ENCODE results near the gene TDRD3.
"Not testable (repeated sequence)": the region's sequence is repeated elsewhere in the genome, so short reads cannot be mapped to it uniquely, and the experiment has no call there.

TDRD3 gene

DNA sequence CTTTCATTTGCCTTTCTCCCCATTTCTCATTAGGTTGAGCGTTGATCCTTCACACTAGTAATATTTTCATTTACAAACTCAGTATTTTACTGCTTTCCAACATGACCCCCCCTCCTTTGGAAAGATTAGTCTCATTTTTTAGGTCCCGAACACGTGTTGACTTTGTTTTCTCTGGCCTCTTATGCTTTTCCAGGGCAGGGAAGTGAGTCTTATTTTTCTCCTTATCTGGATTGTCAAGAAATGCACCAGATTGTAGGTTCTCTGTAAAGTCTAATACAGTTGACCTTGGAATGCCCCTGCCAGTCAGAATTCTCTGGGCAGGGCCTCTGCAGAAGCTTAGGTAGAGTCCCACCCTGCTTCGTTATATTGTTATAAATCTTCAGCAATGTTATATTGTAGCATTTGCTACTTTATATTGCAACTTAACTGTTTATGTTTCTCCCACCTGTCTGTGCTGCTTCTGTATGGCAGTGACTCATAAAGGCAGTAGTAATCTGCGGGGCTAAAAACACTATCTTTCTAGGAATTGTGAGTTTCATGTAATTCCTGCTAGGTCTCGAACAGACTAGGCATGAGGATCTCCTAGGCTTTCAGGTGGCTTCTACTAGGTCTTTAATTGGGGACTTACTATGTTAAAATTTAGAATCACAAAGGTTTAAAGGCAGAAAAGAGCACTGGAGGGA lies 2.0 kb downstream of the TDRD3 start:
- DNase-seq = no peak

DNA sequence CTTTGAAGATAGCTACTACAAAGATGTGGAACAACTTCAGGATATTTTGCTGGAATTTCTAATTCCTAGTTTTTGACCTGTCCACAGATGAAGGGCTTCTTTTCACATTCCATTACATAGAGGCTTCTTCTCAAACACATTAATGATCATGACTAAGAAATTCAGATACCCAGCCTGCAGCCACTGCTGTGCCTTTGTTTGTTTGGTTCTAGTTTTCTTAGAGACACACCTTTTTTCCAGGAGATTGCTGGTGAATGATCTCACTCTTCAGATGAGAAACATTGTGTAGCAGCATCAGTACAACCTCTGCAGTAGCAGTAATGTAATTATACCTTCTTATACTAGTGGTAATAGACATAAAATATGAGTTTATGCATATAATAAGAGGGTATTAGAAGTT lies 5.0 kb downstream of the TDRD3 start:
- DNase-seq = no peak

DNA sequence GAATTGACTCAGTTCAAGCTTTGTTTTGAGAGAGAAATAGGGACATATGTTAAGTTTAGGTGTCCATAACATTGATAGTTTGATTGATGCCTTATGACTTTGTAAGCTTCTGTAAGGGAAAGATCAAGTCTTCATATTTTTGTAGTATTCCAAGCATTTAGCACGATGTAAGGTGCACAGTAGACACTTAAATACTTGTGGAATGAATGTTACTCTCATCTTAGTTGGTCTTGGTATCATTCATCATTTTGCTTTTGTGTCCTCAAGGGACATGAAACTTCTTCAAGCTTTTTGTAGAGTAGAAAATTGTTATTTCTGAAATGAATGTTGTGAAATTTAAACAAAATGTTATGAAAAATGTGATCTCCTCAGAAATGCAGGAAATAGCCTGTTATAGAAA lies 10.1 kb downstream of the TDRD3 start:
- DNase-seq = no peak

DNA sequence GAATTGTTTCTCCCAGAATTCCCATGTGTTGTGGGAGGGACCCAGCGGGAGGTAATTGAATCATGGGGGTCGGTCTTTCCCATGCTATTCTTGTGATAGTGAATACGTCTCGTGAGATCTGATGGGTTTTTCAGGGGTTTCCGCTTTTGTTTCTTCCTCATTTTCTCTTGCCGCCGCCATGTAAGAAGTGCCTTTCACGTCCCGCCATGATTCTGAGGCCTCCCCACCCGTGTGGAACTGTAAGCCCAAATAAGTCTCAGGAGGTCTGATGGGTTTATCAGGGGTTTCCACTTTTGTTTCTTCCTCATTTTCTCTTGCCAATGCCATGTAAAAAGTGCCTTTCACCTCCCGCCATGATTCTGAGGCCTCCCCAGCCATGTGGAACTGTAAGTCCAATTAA lies 10.8 kb downstream of the TDRD3 start:
- not testable (repeated sequence) for DNase-seq

DNA sequence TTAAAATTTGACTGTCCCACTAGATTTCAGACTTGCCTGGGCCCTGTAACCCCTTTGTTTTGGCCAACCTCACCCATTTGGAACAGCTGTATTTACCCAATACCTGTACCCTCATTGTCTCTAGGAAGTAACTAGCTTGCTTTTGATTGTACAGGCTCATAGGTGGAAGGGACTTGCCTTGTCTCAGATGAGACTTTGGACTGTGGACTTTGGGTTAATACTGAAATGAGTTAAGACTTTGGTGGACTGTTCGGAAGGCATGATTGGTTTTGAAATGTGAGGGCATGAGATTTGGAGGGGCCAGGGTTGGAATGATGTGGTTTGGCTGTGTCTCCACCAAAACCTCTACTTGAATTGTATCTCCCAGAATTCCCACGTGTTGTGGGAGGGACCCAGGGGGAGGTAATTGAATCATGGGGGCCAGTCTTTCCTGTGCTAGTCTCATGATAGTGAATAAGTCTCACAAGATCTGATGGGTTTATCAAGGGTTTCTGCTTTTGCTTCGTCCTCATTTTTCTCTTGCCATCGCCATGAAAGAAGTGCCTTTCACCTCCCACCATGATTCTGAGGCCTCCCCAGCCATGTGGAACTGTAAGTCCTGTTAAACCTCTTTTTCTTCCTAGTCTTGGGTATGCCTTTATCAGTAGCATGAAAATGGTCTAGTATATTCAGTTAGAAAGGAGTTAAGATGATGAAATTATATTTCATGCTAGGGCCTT lies 12.7 kb downstream of the TDRD3 start:
- not testable (repeated sequence) for DNase-seq

DNA sequence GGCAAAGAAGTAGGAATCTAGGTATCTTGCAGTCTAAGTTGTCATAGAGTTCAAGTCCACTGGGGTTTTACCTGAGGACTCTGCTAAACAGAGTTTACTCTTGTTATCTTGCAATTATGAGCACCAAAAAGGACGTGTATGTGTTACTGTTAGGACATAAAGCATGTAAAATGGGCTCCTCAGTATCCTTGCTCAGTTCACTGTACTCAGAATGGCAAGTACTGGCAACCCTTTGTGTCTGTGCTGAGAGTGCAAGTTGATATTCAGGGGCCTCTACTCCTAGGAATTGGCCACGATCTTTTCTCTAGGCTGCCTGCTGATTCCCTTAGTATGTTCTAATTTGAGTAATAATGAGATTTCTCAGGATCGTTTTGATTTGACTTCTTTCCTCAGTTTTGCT lies 13.3 kb downstream of the TDRD3 start:
- DNase-seq = no peak

DNA sequence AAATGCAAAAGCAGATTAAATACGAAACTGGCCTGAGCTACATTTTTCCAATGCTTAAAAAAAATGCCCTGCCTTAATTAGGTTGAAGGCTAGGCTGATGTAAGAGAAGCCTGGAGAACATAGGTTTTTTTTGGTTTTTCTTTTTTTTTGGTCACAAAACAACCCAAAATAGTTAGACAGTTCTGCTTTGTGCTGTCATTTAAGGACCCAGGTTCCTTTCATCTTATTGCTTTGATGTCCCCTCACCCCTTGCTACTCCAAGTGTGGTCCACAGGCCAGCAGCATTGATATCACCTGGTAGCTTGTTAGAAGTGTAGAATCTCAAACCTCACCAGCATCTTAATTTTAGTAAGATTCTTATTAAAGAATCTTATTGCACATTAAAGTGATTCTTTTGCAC lies 14.4 kb downstream of the TDRD3 start:
- DNase-seq = no peak

DNA sequence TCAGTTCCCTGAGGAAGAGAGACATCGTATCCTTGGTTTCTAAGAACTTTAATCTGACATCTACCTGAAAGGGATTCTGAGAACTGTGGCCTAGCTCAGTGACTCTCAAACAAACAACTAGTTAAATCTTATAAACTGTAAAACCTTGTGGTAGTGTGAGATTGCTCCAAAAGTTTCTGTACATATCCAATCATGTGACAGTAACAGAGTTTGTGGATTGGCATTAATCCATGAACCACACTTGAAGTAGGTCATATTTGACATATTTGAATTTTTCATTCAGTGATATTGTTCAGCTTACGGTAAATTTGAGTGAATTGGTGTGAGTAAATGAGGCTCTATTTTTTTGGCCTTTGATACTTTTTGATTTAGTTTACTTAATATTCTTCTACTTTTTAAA lies 15.0 kb downstream of the TDRD3 start:
- DNase-seq = no peak

DNA sequence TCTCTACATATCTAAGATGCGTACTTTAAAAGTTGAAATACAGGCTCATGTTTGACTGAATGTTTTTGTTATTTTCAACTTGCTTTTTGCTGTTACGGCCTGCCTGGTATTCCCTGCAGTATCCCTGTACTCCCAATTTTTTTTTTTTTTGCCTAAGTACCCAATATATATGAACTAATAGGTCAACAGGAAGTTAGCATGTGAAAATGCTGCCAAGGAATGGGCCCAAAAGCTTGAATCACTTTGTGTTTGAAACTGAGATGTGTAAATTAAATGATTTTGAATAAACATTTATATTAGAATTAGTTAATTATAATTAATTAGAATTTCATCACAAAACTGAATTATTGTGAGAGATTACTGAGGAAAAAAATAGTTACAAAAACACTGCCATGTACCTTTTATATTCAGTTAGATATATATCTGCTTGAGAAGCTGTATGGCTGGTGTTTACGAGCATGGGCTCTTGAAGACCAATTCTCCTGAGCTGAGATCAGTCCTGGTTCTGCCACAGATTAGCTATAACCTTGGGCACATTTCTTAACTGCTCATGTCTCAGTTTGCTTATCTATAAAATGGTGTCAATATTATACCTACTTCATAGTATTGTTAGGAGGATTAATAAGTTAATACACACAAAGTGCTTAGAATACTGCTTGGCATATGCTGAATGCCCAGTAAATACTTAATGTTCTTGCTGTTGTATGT lies 16.0 kb downstream of the TDRD3 start:
- DNase-seq = no peak

DNA sequence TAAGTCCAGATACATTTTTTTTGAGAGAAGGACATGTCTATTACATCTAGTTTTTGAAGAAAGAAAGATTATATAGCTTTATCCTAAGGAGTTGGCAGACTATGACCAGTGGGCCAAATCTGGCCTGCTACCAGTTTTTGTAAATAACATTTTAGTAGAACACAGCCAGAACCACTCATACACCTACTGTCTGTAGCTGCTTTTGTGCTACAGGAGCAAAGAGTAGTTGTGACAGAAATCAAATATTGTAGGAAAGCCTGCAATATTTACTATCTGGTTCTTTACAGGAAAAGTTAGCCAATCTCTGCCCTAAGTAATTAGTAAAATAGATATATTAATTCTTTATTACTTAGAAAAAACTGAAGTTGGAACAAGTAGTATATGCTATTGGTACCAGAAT lies 17.2 kb downstream of the TDRD3 start:
- no peak for DNase-seq

DNA sequence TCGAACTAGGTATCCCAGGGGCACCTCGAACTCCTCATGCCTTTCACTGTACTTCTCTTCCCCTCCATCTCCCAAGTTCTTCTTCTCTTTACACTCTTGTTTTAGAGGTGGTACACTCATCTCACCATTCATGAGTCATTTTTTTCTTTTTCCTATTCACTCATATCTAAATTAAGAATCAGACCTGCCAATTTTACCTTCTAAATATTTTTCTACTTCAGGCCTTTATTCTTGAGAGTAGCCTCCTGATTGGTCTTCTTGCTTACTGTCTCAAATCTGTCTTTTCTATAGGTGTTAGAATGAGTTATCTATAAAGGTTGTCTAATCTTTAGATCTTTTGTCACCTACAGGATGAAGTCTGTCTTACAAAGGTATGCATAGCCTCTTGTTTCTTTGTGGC lies 20.7 kb downstream of the TDRD3 start:
- DNase-seq = no peak

DNA sequence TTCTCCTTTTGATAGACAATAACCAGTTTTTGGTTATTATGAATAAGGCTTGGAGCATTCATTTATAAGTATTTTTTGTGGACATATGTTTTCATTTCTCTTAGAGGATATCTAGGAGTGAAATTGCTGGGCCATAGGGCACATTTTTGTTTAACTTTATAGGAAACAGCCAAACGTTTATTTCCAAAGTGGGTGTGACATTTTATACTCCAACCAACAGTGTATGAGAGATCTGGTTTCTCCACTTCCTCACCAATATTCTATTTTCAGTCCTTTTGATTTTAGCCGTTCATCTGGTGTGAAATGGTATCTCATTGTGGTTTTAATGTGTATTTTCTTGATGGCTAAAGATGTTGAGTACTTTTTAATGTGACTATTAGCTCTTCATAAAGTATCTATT lies 21.9 kb downstream of the TDRD3 start:
- no peak for DNase-seq

DNA sequence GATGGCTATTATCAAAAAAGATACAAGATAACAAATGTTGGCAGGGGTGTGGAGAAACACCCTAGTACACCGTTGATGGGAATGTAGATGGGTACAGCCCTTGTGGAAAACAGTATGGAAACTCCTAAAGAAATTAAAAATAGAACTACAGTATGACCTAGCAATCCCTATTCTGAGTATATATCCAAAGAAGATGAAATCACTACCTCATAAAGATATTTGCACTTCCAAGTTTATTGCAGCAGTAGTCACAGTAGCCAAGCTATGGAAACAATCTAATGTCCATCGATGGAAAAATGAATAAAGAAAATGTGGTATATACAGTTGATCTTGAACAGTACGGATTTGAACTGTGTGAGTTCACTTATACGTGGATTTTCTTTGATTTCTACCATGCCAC lies 28.3 kb downstream of the TDRD3 start:
- DNase-seq = no peak

DNA sequence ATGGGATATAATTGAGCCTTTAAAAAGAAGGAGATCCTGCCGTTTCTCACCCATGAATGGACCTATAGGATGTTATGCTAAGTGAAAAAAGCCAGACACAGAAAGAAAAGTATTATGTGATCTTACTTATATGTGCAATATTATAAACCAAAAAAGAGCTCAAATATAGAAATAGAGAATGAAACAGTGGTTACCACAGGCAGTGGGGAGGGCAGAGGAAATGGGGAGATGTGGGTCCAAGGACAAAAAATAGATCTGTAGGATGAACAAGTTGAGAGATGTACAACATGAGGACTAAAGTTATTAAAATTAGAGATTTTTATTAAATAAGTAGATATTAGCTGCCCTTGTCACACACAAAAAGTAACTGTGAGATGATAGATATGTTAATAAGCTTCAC lies 29.1 kb downstream of the TDRD3 start:
- no peak for DNase-seq

DNA sequence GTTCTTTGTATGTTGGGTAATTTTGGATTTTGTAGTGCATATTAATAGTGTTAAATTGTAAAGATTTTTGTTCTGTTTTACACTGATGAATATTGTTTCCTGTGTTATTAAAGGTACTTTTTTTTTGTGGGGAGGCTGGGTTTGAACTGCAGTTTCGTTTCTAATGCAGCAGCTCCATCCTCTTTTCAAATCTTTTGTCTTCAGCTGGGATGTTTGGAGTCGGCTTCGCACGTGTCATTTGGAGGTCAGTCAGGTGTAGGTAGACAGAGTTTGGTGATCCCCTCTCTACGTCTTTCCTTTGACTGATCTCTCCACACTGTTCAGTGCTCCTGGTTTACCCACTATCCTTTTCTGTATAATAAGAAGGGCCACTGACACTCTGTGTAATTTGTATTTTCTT lies 30.3 kb downstream of the TDRD3 start:
- no peak for DNase-seq

DNA sequence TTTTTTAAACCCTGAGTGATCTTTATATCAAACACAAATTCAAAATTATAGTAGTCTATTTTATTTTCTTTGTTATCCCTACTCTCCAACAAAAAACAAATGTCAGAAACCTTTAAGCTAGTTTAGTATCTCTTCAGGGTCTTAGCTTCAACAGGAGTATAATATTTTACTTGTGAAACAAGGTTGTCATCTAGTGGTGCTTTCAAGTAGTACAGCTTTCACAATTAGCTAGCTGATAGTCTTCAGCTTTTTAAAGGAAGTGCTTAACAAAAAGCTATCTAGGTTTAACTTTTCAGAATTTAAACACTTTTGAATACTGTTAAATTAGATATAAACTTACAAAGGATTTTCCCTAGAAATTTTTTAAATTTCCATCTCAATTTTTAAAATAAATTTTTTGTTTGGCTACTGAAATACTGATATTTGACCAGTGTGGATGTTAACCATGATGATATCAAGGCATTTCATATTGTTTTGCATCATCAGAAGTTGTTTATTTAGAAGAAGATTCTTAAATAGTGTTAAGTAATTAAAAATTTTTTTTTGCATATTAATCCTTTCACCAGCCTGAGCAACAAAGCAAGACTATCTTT lies 34.2 kb downstream of the TDRD3 start:
- DNase-seq = no peak

DNA sequence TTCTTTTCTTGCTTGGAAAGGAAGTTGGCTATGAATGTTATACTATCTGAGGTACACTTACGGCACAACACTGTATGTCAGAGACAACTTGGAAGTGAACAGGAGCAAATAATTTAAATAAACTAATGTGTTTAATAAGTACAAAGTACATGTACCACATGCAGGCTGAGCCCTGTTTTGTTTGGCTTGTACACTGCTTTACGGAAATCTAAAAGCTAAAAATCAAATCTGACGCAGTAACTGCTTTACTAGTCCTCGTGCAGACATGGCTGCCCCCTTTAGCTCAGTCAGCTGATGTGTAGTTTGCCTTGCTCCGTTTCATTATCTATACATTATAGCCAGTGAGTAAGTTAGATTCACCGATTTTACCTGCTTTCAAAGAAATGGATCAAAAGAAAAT lies 36.5 kb downstream of the TDRD3 start:
- no peak for DNase-seq

DNA sequence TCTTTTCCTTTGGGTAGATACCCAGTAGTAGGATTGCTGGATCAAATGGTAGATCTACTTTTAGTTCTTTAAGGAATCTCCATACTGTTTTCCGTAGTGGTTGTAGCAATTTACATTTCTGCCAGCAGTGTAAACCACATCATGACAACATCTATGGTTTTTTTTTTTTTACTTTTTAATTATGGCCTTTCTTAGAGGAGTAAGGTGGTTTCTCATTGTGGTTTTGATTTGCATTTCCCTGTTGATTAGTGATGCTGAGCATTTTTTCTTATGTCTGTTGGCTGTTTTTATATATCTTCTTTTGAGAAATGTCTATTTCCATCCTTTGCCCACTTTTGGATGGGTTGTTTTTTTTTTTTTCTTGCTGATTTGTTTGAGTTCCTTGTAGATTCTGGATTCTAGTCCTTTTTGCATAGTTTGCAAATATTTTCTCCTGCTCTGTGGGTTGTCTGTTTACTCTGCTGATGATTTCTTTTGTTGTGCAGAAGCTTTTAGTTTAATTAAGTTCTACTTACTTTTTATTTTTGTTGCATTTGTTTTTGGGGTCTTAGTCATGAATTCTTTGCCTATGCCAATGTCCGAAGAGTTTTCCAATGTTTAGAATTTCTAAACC lies 38.8 kb downstream of the TDRD3 start:
- no peak for DNase-seq

DNA sequence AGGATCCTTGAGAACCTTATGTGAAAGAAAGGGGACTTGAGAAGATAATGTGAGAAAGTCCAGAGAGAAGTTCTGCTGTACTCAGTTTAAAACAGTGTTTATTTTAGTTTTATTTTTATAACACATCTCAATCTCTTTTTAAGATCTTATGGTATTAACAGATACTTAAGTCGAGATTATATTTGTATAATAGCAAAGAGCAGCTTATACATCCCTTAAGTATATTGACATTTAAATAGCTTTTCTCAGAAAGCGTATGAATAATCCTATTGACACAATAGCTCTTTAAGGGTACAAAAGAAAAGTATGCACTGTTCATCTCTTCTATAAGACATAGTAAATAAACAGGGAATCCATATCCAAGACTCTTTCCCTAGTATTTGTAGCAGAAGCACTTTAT lies 42.2 kb downstream of the TDRD3 start:
- DNase-seq = no peak

DNA sequence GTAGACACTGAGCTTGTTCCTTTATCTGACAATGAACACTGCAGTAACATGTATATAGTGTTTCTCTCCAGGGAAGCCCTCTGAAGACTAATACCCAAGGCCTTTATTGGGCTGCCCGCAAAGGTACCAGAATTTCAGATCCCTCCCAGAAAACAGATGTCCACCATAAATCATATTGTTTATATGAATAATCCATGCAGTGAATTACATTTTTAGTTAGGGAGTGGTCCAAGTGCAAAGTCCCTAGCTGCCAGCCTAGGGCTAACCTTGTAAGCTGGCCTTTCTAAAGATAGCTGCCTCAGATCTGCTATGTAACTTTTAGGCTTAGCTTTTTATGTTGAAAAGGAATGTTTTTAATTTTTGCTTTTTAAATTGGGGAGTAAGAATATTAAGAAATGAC lies 44.7 kb downstream of the TDRD3 start:
- no peak for DNase-seq

DNA sequence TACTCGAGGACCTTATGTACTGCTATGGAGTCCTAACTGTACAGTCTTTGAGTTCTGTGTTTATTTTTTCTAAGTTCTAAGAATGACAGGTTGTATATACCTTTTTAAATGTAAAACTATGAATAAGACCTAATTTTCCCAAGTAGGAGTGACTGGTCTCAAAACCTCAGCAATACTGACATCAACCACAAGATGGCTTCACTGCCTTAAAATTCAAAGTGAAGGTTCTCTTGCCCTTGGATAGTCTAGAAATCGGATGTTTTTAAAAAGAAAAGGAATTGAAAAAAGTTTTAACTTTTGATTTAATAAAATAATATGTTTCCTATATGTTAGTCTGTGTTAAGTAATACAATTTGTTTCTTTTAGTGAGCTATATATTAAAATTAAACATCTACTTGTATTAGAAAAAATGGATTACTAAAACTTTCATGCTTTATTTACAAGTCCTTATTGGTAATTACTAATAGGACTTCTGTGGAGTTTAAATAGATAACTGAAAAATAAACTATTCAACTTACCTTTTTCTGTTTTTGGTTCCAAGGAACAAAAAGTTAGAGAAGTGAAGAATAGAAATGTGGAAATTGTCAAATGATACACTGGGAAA lies 52.0 kb downstream of the TDRD3 start:
- no peak for DNase-seq

DNA sequence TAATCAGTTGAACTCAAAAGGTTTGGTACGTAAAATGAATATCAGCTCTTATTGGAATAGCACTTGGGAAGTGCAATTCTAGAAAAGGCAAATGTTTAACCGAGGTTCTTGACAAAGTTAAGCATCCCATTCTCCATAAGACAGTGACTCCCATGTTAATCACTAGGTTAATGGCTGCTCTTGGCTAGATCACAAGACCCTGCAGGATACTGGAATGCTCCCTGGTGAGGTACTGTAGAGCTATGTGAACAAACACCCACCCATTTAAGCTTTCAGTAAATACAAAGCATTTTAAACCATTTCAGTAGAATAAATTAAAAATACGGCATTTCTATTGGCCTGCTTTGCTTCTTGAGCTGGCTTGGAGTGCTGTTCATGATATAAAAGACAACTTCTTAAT lies 56.5 kb downstream of the TDRD3 start:
- no peak for DNase-seq

DNA sequence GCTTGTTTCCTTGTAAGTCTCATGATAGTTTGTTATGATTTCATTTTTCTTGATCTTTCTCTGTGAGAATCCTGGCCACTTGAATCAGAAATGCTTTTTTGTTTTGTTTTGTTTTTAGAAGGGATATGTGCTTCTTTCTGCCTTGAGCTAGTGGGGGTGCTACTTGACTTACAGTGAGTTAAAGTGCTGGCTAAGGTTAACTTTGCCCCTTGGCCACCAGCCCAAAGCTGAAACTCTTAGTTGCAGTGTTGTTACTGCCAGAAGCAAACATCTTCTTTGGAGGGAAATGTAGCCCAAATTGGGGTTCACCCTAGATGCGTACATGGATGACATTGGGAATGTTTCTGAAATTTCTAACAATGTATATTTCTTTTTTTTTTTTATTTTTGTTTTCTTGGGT lies 57.4 kb downstream of the TDRD3 start:
- DNase-seq = no peak

All from stimulated activated naive CD4-positive, alpha-beta T cell treated with Interleukin-2 at 50 U/mL for 16 hours (primary cell).